AG04450 (cell line): ENCODE data around the gene DNAH6. TPM values are rescaled to one million over a fixed set of nuclear protein-coding genes. Genes with fewer than 3 reads are reported as not detected.
"Not testable (repeated sequence)": the region's sequence is repeated elsewhere in the genome, so short reads cannot be mapped to it uniquely, and the experiment has no call there.

Experiments used
- CTCF ChIA-PET: fragments of 300-600, 350-600 bp; formaldehyde crosslinking; extraction: SDS; loops from one replicate; lab custom pipeline; 2022; ENCODE audit warnings: antibody characterized with exemption, inconsistent platforms; lab: Charles Lee
- POLR2A ChIA-PET: fragments of 350-600 bp; formaldehyde crosslinking; extraction: SDS; loops from one replicate; lab custom pipeline; 2021; ENCODE audit warnings: antibody characterized with exemption, inconsistent platforms; lab: Yijun Ruan, JAX
- DNase-seq: peaks from one replicate; pipeline ENCODE4 v3.0.0-alpha.2; 2011; ENCODE audit warnings: low read depth, low spot score
- H3K27ac ChIP-seq: one replicate; pipeline ENCODE4 v1.5.1; 2012; ENCODE audit warnings: low read depth, low read length, control low read depth
- H3K27me3 ChIP-seq: one replicate; pipeline ENCODE4 v1.6.0; 2012; ENCODE audit warnings: low read length; ENCODE audit not compliant: control insufficient read depth, insufficient read depth
- H3K4me3 ChIP-seq: 2 replicates; pipeline ENCODE4 v1.5.1; 2011; ENCODE audit warnings: mild to moderate bottlenecking, low read depth, low read length, control low read depth
- H3K9me3 ChIP-seq: 2 replicates; pipeline ENCODE4 v1.5.1; 2012; ENCODE audit warnings: low read length; ENCODE audit not compliant: control insufficient read depth, insufficient read depth
- CTCF ChIP-seq: IDR thresholded peaks from 2 replicates; pipeline ENCODE4 v1.5.1; 2011; ENCODE audit warnings: low read depth, low read length, control low read depth, inconsistent platforms
- polyA plus RNA-seq: library from polyadenylated mRNA; depleted of rRNA; stranded (reverse); fragments of >200 nt; gene quantifications from 2 replicates; pipeline ENCODE4 v1.2.3, GENCODE V29; 2011; rRNA removed

The DNAH6 gene
- polyA plus RNA-seq, 1 experiment = 0.02 TPM

GRCh38 chr2:84862006-84862405, 345.7 kb downstream of the DNAH6 start:
- ChIA-PET CTCF (interaction anchor here (0.6 to 1.7 kb wide), 2 partner anchors 20 to 24 kb away, joined by 3 to 5 read pairs; no protein-coding TSS in a partner anchor), POLR2A (no interaction called here)
- Histone ChIP-seq H3K27ac (no peak overlapping the region), H3K4me3 (no peak overlapping the region), H3K27me3 (no peaks in the 10 kb centered on the region), H3K9me3 (no peaks in the 10 kb centered on the region)
- DNase-seq = no peak
- no peak for TF ChIP-seq CTCF

GRCh38 chr2:84865181-84865783, 349.0 kb downstream of the DNAH6 start:
- Histone ChIP-seq H3K27ac (no peak overlapping the region), H3K4me3 (no peak overlapping the region), H3K9me3 (no peaks in the 10 kb centered on the region), H3K27me3 (no peaks in the 10 kb centered on the region)
- ChIA-PET CTCF (interaction anchor here (0.6 to 1.0 kb wide), 3 partner anchors 124 to 373 kb away, joined by 3 to 5 read pairs (median 3); no protein-coding TSS in a partner anchor), POLR2A (no interaction called here)
- no peak for DNase-seq
- 0 out of 2 replicates have a peak, but pooled peaks have one; percentile 15 for TF ChIP-seq CTCF

GRCh38 chr2:84866122-84866521, 349.8 kb downstream of the DNAH6 start:
- TF ChIP-seq CTCF = no peak
- POLR2A ChIA-PET = no interaction called here
- CTCF ChIA-PET = no interaction called here
- H3K9me3 ChIP-seq = no peaks in the 10 kb centered on the region
- DNase-seq = no peak
- H3K4me3 ChIP-seq = no peak overlapping the region
- H3K27ac ChIP-seq = no peak overlapping the region
- H3K27me3 ChIP-seq = no peaks in the 10 kb centered on the region

GRCh38 chr2:84868327-84868726, 352.0 kb downstream of the DNAH6 start:
- POLR2A ChIA-PET, H3K27ac ChIP-seq, H3K4me3 ChIP-seq, H3K9me3 ChIP-seq, DNase-seq, H3K27me3 ChIP-seq: not testable (repeated sequence)
- CTCF ChIA-PET = interaction anchor here (0.6 to 1.2 kb wide), 2 partner anchors 11 to 14 kb away, joined by 3 to 6 read pairs; no protein-coding TSS in a partner anchor

Other genes starting within 250 kb of the DNAH6 start
- 67.1 and 73.9 TPM in 2 replicates for gene SUCLG1, start 57.2 kb upstream of the DNAH6 start, polyA plus RNA-seq